Measurements from ENCODE around the gene ABHD6. TPM values are rescaled to one million over a fixed set of nuclear protein-coding genes. Genes with fewer than 3 reads are reported as not detected.
"Not testable (repeated sequence)": the region's sequence is repeated elsewhere in the genome, so short reads cannot be mapped to it uniquely, and the experiment has no call there.

The ABHD6 gene
- total RNA-seq, 4 donors from 2014 or later: 18.8 to 29.7 (median 19.5) TPM

DNA sequence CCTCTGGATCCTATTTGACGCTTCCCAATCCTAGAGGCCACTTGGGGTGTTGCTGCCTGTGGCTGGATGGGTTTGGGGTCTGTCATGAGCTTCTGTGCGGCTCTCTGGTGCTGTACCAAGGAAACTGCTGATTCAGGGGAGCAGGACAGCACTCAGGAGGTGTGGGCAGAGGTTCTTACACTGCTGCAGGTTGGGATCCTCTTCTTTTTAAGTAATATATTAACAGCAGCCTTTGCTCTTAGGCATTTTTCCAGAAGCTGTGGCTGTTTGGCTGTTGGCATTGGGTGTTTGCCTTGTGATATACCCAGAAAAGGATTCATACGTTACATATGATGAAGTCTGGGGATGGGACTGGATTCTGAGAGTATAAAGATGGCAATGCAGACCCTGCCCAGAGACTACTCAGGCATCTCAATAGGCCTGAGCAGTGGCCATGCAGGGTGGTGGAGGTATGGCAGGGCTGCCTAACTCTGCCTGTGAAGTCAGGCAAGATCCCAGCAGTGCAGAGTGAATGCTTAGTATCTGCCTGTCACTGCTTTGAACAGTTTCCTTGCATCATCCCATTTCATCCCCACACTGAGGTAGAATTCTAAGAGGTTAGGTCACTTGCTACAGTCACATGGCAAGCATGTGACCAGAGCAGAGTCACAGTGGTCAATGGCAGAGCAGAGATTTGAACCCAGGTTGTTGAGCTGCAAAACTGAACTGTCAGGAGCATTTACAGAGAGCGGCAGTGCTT, 3.9 kb downstream of the ABHD6 start:
- H3K4me1 ChIP-seq: peaks cover 0 to 24% (median 12%) of the 10 kb centered on the region in 4 donors
- 90 to 91% methylated on average over 4 of the region's 4 CpGs for WGBS, 2 donors

DNA sequence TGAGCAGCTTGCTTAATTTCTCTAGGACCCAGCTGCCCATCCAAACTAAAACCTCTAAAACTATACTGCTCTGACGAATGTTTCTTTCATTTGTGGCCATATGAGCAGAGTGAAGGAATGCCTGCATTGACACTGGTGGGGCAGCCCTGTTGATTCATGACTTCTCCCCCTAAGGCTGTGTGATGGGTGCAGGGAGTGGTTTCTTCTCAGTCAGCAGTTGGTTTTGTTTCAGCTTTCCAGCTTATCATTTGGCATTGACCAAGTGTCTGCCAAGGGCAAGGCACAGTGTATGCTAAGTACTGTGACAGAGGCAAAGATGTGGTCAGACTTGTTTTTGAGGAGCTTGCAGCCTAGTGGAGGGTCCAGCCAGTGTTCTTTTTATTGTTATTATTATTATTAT, 4.7 kb downstream of the ABHD6 start:
- 53 to 67% methylated on average over 1 of the region's 1 CpG for WGBS, 2 donors
- no peaks in the 10 kb centered on the region for H3K27me3 ChIP-seq
- no peak for DNase-seq (ENCODE audit: low spot score in 2 of 2)
- H3K4me1 ChIP-seq: peaks cover 0 to 18% (median 9%) of the 10 kb centered on the region in 4 donors
- H3K27ac ChIP-seq: no peak overlapping the region
- H3K36me3 ChIP-seq: no peaks in the 10 kb centered on the region
- TF ChIP-seq, protein P1, sequence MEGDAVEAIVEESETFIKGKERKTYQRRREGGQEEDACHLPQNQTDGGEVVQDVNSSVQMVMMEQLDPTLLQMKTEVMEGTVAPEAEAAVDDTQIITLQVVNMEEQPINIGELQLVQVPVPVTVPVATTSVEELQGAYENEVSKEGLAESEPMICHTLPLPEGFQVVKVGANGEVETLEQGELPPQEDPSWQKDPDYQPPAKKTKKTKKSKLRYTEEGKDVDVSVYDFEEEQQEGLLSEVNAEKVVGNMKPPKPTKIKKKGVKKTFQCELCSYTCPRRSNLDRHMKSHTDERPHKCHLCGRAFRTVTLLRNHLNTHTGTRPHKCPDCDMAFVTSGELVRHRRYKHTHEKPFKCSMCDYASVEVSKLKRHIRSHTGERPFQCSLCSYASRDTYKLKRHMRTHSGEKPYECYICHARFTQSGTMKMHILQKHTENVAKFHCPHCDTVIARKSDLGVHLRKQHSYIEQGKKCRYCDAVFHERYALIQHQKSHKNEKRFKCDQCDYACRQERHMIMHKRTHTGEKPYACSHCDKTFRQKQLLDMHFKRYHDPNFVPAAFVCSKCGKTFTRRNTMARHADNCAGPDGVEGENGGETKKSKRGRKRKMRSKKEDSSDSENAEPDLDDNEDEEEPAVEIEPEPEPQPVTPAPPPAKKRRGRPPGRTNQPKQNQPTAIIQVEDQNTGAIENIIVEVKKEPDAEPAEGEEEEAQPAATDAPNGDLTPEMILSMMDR (IDR thresholded peaks at IDR 0.05): no peak
- no peak for TF ChIP-seq EP300 (IDR thresholded peaks at IDR 0.05)
- TF ChIP-seq POLR2A (IDR thresholded peaks at IDR 0.05): no peak
- H3K9me3 ChIP-seq: no peaks in the 10 kb centered on the region
- H3K4me3 ChIP-seq: no peak overlapping the region

More for the DNA sequence above, 3.9 kb downstream of the ABHD6 start:
- H3K27ac ChIP-seq: no peak overlapping the region
- H3K9me3 ChIP-seq: no peaks in the 10 kb centered on the region
- no peaks in the 10 kb centered on the region for H3K36me3 ChIP-seq
- TF ChIP-seq, protein P1 (IDR thresholded peaks at IDR 0.05): no peak
- TF ChIP-seq POLR2A (IDR thresholded peaks at IDR 0.05): no peak
- TF ChIP-seq EP300 (IDR thresholded peaks at IDR 0.05): no peak
- no peak overlapping the region for H3K4me3 ChIP-seq
- DNase-seq (ENCODE audit: low spot score in 2 of 2): no peak
- no peaks in the 10 kb centered on the region for H3K27me3 ChIP-seq

DNA sequence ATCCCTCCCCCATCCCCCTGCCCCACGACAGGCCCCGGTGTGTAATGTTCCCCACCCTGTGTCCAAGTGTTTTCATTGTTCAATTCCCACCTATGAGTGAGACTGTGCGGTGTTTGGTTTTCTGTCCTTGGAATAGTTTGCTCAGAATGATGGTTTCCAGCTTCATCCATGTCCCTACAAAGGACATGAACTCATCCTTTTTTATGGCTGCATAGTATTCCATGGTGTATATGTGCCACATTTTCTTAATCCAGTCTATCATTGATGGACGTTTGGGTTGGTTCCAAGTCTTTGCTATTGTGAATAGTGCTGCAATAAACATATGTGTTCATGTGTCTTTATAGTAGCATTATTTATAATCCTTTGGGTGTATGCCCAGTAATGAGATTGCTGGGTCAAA, 5.3 kb downstream of the ABHD6 start:
- DNase-seq (ENCODE audit: low spot score in 2 of 2); H3K9me3 ChIP-seq; H3K27ac ChIP-seq; H3K36me3 ChIP-seq; H3K4me3 ChIP-seq; H3K27me3 ChIP-seq: not testable (repeated sequence)
- WGBS, 2 donors: 72 to 100% methylated on average over 3 to 4 of the region's 4 CpGs
- H3K4me1 ChIP-seq: peaks cover 0 to 18% (median 9%) of the 10 kb centered on the region in 4 donors

DNA sequence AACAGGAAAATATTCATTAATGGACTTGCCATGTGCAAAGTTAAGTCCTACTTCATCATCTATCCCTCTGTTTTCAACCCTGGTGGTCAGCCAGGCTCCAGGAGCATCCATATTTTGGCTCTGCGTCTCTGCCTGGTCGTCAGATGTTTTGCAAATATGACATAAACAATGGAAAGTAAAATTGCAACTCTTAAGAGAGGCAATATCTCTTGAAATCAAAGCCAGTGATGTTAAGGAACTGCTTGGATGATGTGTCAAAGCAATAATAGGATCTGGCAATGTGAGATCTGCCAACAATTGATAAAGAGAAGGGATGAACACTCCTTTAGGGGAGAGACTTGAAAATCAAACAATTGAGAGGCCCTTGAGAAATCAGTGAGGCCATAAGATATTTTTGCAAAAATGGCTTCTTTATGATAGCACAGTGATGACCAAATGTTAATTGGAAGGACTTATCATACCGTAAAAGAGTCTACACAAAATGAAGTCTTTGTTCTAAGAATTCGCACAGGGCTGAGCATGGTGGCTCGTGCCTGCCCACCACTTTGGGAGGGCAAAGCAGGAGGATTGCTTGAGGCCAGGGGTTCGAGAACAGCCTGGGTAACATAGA, 6.5 kb downstream of the ABHD6 start:
- 69 to 71% methylated on average over 6 of the region's 6 CpGs for WGBS, 2 donors
- H3K27ac ChIP-seq: no peak overlapping the region
- H3K9me3 ChIP-seq: no peaks in the 10 kb centered on the region
- no peaks in the 10 kb centered on the region for H3K36me3 ChIP-seq
- no peaks in the 10 kb centered on the region for H3K27me3 ChIP-seq
- no peak overlapping the region for H3K4me3 ChIP-seq
- no peak for TF ChIP-seq POLR2A (IDR thresholded peaks at IDR 0.05)
- TF ChIP-seq, protein P1 (IDR thresholded peaks at IDR 0.05): no peak
- DNase-seq (ENCODE audit: low spot score in 2 of 2): no peak
- H3K4me1 ChIP-seq: peaks cover 0 to 9% (median 2%) of the 10 kb centered on the region in 4 donors

DNA sequence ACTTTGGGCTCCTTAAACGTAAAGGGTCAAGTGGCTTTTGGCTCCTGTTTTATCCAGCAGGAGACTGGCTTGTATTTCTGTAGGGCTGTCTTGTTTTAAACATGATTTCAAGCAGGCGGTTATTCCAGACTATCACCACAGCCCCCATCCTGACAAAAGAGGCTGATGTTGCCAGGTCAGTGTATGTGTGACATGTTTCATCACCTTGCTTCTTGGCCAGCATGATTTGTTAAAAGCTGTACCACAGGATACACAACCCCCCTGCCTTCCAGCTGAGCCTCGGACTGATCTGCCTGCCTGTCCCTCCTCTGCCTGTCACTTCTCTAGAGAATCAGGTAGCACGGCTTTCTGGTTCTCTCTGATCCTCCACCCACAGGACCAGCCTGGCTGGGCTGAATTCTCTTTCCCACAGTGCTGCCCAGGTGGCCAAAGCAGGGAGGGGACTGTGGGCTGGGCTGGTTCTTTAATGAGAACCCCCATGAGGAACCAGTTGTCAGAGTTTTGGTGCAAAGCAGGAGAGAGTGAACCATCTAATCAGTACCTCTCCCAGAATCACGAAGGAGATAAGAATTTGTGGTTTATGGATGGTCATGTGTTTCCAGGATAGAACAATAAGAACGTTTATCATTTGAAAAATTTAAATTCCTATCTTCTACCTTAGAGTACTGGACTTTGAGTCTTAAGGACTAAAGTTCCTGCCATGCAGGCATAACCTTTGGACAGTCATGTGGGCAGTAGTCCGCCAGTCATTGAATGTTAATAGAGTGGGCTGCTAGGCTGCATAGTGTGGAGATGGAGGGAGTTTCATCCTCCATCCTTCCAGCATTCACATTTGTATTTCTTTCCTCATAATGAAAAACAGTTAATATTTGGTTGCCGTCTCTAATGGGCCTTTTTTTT, 8.8 kb downstream of the ABHD6 start:
- no peak for DNase-seq (ENCODE audit: low spot score in 2 of 2)
- Histone ChIP-seq H3K36me3 (no peaks in the 10 kb centered on the region), H3K4me1 (peaks cover 0 to 16% (median 4%) of the 10 kb centered on the region in 4 donors), H3K27me3 (no peaks in the 10 kb centered on the region), H3K27ac (no peak overlapping the region), H3K4me3 (no peak overlapping the region), H3K9me3 (no peaks in the 10 kb centered on the region)
- 73 to 76% methylated on average over 8 of the region's 8 CpGs for WGBS, 2 donors
- TF ChIP-seq POLR2A (IDR thresholded peaks at IDR 0.05) (no peak), EP300 (IDR thresholded peaks at IDR 0.05) (no peak)
- TF ChIP-seq, protein P1 (IDR thresholded peaks at IDR 0.05): no peak

All from tibial nerve (tissue), 4 donors.